A673 (cell line): Measurements from ENCODE around the gene PROKR1.

Experiments
- EZH2 ChIP-seq: fragments of 200-600 bp; sonication (generic); IDR thresholded peaks from 2 replicates; pipeline ENCODE4 v1.6.1; 2017; ENCODE audit warnings: borderline replicate concordance, low read depth, mild to moderate bottlenecking, mixed read lengths, antibody characterized with exemption, low read length; ENCODE audit not compliant: poor library complexity, severe bottlenecking
- TF ChIP-seq, protein P1 (sequence below): fragments of 300-800, 200-600 bp; sonication (generic); conservative IDR thresholded peaks from 2 replicates; pipeline ENCODE4 v1.5.1; 2017; ENCODE audit warnings: low read depth, mild to moderate bottlenecking, antibody characterized with exemption, low read length, moderate library complexity, mixed read lengths

DNA sequence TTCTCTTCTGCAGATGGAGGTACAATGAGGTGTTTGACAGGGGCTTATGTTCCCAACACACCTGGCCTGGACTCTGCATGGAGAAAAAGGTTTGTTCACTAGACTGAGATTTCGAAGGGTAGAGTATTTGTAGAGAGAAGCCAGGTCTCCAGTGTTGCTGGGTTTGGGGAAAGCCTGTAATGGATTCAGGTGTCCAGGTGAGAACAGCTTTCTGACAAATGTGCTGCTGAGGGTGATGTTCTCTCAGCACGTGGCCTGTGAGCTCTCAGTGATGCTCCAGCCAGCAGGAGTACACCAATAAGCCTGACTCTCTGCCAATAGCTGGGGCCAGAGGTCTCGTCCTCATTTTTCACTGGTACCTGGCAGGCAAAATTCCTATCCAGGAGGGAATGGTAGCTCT, 47.5 kb downstream of the PROKR1 start:
- TF ChIP-seq, protein P1, sequence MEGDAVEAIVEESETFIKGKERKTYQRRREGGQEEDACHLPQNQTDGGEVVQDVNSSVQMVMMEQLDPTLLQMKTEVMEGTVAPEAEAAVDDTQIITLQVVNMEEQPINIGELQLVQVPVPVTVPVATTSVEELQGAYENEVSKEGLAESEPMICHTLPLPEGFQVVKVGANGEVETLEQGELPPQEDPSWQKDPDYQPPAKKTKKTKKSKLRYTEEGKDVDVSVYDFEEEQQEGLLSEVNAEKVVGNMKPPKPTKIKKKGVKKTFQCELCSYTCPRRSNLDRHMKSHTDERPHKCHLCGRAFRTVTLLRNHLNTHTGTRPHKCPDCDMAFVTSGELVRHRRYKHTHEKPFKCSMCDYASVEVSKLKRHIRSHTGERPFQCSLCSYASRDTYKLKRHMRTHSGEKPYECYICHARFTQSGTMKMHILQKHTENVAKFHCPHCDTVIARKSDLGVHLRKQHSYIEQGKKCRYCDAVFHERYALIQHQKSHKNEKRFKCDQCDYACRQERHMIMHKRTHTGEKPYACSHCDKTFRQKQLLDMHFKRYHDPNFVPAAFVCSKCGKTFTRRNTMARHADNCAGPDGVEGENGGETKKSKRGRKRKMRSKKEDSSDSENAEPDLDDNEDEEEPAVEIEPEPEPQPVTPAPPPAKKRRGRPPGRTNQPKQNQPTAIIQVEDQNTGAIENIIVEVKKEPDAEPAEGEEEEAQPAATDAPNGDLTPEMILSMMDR, result no peak
- TF ChIP-seq EZH2, result no peak
